Kidney (tissue), 14 donors: ENCODE measurements around the gene EPYC. TPM values are rescaled to one million over a fixed set of nuclear protein-coding genes. Genes with fewer than 3 reads are reported as not detected.
A peak's percentile ranks its signal among the peaks of the same experiment; 100 is the strongest.

ENCODE experiments used
- DNase-seq, 5 donors: peaks; one replicate each; pipeline ENCODE4 v3.0.0-alpha.2; 2013 to 2020
- FAIRE-seq: peaks from 2 replicates; lab custom pipeline; 2012; peaks lifted over from hg19 to GRCh38; lab: Jason Lieb, UNC
- H3K27ac ChIP-seq, 2 donors: one replicate each; pipeline ENCODE4 v1.7.0; 2013; ENCODE audit warnings: low read depth in 2 of 2, low read length in 2 of 2, inconsistent platforms in 1 of 2
- H3K27me3 ChIP-seq: one replicate; pipeline ENCODE4 v1.7.1; 2013; ENCODE audit warnings: low read length, inconsistent platforms; ENCODE audit not compliant: control insufficient read depth, insufficient read depth
- H3K36me3 ChIP-seq, 3 donors: one replicate each; pipeline versions ENCODE4 v1.7.0 to v1.7.1; 2013; ENCODE audit warnings: low read length in 3 of 3, control low read depth in 1 of 3, inconsistent platforms in 1 of 3; ENCODE audit not compliant: insufficient read depth in 3 of 3, control insufficient read depth in 2 of 3
- H3K4me1 ChIP-seq, 3 donors: one replicate each; pipeline versions ENCODE4 v1.7.0 to v1.7.1; 2013; ENCODE audit warnings: low read length in 3 of 3, inconsistent platforms in 1 of 3, low read depth in 1 of 3; ENCODE audit not compliant: control insufficient read depth in 2 of 3, insufficient read depth in 2 of 3
- H3K4me3 ChIP-seq, 3 donors: one replicate each; pipeline versions ENCODE4 v1.7.0 to v1.8.1; 2013; ENCODE audit warnings: low read length in 3 of 3, control low read depth in 1 of 3, inconsistent platforms in 1 of 3
- H3K9ac ChIP-seq, 3 donors: one replicate each; pipeline versions ENCODE4 v1.7.0 to v1.7.1; 2013; ENCODE audit warnings: low read length in 3 of 3, control low read depth in 1 of 3, inconsistent platforms in 1 of 3
- H3K9me3 ChIP-seq, 3 donors: one replicate each; pipeline versions ENCODE4 v1.7.0 to v1.7.1; 2013; ENCODE audit warnings: low read length in 3 of 3, control low read depth in 1 of 3, inconsistent platforms in 1 of 3; ENCODE audit not compliant: control insufficient read depth in 2 of 3, insufficient read depth in 1 of 3
- CTCF ChIP-seq: IDR thresholded peaks from 3 replicates; pipeline ENCODE4 v1.5.1; 2012; ENCODE audit warnings: mild to moderate bottlenecking, moderate library complexity, borderline replicate concordance; ENCODE audit not compliant: insufficient read depth; ENCODE audit errors: extremely low read depth
- intact Hi-C: fragments of 100-400 bp; cut with DNase I; formaldehyde crosslinking; loops from one replicate; pipeline ENCODE4 v1.11.1; 2022
- polyA plus RNA-seq: library from polyadenylated mRNA; stranded (reverse); fragments of 350-450 nt; fragmentation: Illumina TruSeq; extraction: RNeasy Lipid Tissue Mini Kit (QIAGEN cat#74804); gene quantifications from one replicate; pipeline ENCODE4 v1.2.3, GENCODE V29; 2014; ENCODE audit warnings: low read depth, low replicate concordance; ENCODE audit not compliant: insufficient read depth
- total RNA-seq: library from RNA; stranded (reverse); fragmentation: NEBNext Ultra II Directional; extraction: Animal tissue kit (Norgen Biotek cat#: 25700); gene quantifications from one replicate; pipeline ENCODE4 v1.2.1, GENCODE V29; 2021
- donor health status: control.
- donor health status: control.
- donor health status: control.
- donor health status: control.
- donor health status: control.
- donor health status: DM: yes; HTN: yes; CAD: no.
- donor health status: Normal renal cell carcinoma (clear cell type).

The EPYC gene
- total and polyA plus RNA-seq, 2 donors from 2014 or later = not detected

DNA sequence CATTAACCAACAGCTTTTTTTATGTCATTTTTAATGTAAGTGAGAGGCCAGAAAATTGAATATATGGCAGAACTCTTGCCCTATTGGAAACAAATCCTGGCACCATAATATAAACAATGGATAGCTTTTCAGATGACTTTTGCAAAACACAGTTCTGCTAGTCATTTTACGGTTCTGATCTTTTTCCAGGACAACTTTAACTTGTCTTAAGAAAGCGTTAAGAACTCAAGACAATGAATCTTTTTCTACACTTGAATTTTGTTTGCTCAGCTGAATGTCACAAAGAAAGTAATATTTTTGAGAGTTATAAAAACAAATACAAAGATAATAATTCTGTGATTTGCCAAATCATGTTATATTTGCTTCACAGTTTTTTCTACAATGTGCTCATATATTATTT, 39.8 kb upstream of the EPYC start:
- no peak overlapping the region for H3K27ac ChIP-seq
- no peak for FAIRE-seq
- H3K9ac ChIP-seq = no peak overlapping the region
- intact Hi-C loops = no loop called here
- peak in 2 of 5 donors; percentile 9 to 57 for DNase-seq
- TF ChIP-seq CTCF = no peak
- H3K4me1 ChIP-seq = no peaks in the 10 kb centered on the region
- no peaks in the 10 kb centered on the region for H3K27me3 ChIP-seq
- no peaks in the 10 kb centered on the region for H3K9me3 ChIP-seq
- H3K36me3 ChIP-seq = no peaks in the 10 kb centered on the region
- H3K4me3 ChIP-seq = no peak overlapping the region

DNA sequence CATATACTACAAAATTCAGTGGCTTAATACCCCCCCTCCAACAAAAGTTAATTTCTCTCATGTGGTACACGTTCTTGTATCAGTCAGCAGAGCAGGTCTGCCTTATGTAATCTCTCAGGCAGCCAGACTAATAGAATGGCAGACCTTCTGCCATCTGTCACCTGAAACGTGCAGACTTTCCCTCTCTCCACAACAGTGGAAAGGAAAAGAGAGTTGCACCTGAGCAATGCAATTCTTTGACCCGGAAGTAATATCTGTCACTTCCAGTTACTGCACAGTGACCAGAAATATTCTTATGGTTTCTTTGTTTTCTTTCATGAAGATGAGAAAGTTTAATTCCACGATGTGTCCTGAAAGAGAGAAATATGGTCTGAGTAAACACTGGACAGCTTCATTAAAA, 38.6 kb upstream of the EPYC start:
- no peak for FAIRE-seq

GRCh38 chr12:91040096-91040755, 35.5 kb upstream of the EPYC start:
- Histone ChIP-seq H3K4me3 (no peak overlapping the region), H3K9me3 (no peaks in the 10 kb centered on the region), H3K27me3 (no peaks in the 10 kb centered on the region), H3K4me1 (no peaks in the 10 kb centered on the region), H3K27ac (no peak overlapping the region), H3K36me3 (no peaks in the 10 kb centered on the region), H3K9ac (no peak overlapping the region)
- intact Hi-C loops = no loop called here
- TF ChIP-seq CTCF = no peak
- DNase-seq = peak in 2 of 5 donors; percentile 14 to 26
- FAIRE-seq = peak; percentile 3

More for the DNA sequence above, 38.6 kb upstream of the EPYC start:
- Histone ChIP-seq H3K4me1 (no peaks in the 10 kb centered on the region), H3K4me3 (no peak overlapping the region), H3K9me3 (no peaks in the 10 kb centered on the region), H3K27ac (no peak overlapping the region), H3K9ac (no peak overlapping the region), H3K27me3 (no peaks in the 10 kb centered on the region), H3K36me3 (no peaks in the 10 kb centered on the region)
- no peak for DNase-seq
- intact Hi-C loops = no loop called here
- no peak for TF ChIP-seq CTCF
